ENCODE measurements around the gene RNF180. TPM values are rescaled to one million over a fixed set of nuclear protein-coding genes. Genes with fewer than 3 reads are reported as not detected.

RNF180 gene
- total and polyA plus RNA-seq, 2 of the 8 experiments (the other 6 are each of a cell fraction or from before 2014, with no cell fraction given) = 0.39 to 2.3 TPM

- TF ChIP-seq, protein P1, sequence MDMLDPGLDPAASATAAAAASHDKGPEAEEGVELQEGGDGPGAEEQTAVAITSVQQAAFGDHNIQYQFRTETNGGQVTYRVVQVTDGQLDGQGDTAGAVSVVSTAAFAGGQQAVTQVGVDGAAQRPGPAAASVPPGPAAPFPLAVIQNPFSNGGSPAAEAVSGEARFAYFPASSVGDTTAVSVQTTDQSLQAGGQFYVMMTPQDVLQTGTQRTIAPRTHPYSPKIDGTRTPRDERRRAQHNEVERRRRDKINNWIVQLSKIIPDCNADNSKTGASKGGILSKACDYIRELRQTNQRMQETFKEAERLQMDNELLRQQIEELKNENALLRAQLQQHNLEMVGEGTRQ (IDR thresholded peaks at IDR 0.05; ENCODE audit: low read length) = no peak
- TF ChIP-seq BCL11A (IDR thresholded peaks at IDR 0.05; ENCODE audit: low read depth in 2 of 2, low read length in 2 of 2) = no peak
These were observed 5.4 kb upstream of the RNF180 start (continued) for GRCh38 chr5:64160201-64160600.
